GM21367 (cell line): Measurements from ENCODE around the gene CLINT1.

Experiments used
- ATAC-seq: cut with Tn5 transposase; IDR thresholded peaks from one replicate; pipeline ENCODE4 v1.9.1; 2021; ENCODE audit not compliant: unreplicated experiment

CLINT1 gene

DNA sequence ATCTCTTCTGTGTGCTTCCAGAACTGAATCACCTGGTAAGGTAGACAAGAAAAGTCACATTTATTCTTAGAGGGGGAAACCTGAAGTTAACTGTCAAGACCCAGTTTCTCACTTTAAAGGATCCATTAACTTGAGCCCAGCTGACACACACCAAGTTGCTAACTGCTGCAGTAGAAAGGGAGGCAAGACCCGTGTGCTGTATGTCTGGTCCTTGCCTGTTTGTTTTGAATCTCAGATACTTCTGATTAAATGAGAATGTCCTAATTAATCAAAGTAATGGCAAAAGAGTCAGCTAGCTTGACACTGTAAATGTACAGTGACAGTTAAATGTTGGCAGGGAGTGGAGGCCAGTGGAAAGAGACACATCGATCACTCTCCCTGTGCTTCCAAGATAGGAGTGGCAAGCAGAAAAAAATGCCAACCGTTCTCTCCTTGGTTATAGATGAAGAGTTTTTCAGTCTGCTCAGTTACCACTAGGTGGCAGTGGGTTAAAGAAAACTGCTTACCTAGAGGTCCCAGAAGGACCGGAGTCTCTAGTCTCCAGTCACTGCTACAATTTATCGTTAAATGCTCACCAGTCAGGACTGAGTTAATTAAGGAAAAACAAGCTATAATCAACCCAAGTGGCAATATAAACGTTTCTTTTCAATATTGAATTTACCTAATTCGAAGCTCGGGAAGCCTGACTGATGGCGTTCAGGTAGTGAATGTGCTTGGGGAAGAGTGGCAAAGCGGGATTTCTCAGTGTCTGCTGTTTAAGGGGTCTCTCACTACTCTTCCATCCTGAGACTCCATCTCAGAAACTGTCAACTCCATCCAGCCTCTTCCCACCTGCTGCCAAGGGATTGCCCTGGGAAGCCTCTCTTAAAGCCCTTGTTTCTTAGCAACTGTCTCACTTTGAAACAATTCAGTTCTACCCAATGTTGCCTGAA, 97.0 kb downstream of the CLINT1 start:
- no peak for ATAC-seq

DNA sequence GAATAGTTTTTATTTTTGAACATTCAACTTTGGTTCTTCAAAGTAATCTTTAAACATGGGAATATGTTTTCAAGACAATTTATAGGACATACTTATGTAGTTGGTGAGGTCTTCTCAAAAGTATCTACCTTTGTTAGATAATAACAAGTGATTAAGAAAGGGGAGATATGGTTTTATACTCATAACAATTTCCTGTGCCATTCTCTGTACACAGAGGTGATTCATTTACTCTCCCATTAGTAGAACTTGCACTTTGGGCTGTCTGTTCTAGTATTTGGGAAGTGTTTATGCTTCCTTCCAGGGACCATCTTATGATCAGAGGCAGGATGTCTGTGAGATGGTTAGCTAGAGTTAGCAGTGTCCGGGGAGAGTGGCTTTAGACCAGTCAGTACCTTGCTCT, 100.2 kb downstream of the CLINT1 start:
- no peak for ATAC-seq

DNA sequence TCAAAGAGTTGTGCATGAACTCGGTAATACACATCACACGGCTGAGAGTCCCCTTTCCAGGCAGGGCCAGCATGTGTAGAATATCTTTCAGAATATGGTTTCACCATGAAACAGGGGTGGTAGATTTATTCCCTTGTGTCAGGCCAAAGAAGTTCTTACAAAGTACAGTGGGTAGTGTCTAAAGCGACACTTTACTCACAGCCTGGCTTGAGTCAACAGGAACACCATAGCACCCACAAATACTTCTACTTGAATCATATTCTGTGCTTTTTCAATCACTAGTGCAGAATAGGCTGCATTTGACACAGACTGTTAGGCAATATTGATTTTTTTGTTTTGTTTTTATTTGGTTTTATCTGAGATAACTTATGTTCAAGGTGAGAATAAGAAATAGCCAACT, 102.8 kb downstream of the CLINT1 start:
- ATAC-seq = no peak

DNA sequence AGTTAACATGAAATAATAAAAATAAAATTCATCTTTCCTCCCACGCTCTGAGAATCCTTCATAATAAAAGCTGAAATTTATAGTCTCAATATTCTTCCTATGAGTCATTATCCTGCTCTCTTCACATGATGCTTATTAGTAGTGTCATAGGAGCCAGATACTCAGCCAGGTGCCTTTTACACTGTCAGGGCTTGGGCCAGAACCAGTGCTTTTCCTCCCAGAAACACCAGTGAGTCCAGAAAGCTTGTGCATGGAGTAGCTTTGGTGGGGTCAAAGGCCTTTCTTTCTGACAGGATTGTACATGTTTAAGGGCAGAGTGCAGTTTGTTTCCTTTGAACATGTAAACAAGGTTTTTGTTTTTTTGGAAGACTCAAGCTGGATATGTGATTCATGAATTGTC, 108.6 kb downstream of the CLINT1 start:
- ATAC-seq = no peak

DNA sequence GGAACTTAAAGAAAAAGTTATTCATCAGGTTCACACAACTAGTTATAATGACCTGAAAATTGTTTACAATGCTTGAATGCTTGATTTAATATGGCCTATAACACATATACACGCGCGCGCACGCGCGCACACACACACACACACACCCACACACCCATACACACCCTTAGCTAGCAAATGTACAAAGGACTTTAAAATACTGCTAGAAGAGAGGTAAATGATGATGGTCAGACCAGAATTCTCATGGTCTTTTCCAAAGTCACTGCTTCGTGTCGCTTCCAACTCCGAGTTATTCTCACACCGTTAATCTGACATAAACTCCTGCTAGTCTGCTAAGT, 109.5 kb downstream of the CLINT1 start:
- no peak for ATAC-seq

DNA sequence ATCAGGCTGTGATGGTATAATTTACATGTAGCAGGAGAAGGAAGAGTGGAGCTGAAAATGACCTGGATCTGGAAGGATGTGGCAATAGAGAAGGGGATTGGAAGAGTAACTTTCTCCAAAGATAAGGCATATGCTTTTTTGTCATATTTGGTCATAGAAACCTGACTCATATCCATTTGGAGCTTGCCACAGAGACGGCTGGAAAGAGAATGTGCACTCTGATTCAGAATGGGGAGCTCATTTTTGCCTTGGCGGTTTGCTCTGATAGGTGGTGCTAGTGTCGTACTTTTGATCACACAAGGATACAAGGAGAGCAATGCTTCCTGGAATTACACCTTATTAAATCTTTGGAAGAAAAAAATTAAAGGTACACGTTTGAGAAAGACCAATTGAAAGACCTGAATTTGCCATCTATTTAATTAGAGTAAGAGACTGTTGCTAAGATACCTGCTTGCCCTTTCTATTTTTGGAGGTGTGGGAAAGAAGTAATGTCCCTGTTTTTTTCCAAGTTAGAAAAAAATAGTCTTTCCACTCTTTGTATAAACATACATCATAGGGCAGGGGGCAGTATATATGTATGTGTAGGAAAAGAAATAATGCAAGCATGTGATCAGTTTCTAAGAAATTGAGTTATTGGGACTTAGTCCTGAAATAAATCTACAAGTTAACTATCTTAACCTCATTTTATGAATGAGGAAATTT, 110.0 kb downstream of the CLINT1 start:
- no peak for ATAC-seq

DNA sequence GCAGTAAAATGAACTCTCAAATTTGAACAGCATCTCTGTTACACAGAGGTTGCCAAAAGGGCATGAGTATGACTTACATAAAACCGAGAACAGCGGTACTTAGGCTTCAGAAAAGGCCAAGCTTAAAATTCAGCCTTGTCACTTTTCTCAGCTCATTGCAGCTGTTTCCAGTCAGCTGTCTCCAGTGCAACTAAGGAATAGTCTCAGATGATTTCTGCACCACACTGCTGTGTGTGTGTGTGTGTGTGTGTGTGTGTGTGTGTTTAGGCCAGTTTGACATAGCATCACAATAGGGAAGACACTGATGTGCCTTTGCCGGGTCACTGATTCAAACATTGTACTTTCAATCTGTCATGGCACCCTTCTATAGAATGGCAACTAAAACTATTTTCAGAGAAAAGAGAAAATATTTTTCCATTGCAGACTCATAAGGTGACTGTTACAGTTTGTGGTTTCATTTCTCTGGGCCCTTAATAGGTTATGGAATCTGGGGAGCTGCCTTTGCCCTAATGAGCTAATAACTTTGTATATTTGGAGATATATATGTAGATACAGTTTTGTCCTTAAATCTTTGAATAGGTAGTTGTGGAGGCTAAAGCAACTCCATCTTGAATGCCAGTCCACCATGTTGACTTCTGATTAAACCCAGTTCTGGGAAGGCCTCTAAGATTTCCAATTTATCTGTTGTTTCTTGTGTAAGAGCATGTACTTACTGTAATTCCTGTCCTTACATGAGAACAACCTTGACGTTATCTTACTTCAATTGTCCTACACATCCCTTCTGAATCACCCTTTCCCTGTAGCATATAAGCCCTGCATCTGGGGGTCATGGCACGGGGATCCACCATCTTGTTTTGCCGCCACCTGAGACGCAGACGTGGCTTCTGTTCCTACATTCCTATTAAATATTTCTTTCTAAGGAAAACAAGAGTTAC, 110.9 kb downstream of the CLINT1 start:
- ATAC-seq = no peak

DNA sequence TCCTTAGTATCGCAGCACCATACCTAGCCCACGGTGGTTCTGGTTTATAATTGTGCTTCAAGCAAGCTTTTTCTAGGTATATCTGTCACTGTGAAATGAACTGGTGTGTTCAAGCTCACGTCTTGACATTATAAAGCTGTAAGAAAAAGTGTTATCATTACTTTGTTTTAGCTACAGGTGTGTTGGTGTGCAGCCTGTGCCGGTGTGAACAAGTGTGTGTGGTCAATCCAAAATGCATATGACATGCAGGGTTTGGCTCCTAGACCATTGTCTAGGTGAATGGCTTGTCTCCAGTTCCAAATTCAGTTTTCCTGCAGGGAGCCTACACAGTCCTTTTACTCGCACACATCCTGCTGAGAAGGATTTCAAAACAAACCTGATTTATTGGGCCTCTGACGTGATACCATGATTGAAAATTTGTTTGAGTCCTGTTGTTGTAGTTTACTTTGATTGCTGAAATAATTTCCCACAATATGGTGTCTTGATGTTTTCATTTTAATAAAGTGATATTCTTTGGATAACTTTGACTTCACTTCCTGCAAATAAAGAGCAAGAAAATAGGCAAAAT, 111.7 kb downstream of the CLINT1 start:
- no peak for ATAC-seq

DNA sequence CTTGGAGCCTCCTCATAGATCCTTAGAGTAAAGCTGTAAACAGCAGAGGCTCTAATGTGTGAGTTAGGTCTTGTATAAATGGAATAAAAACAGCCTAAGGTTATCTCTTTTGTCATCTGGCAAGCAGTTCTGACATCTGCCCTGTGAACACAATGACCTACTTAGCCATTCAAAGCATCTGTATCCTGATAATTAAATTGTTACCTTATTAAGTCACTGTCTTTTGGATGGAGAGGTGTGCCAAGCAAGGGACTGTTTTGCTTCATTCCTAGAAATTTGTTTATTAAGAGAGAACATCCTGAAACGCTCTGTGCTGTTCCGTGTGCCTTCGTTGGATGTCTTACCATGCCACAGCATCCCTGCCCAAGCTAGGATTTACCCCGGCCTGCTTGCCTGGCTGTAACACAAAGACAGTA, 113.9 kb downstream of the CLINT1 start:
- ATAC-seq = no peak

DNA sequence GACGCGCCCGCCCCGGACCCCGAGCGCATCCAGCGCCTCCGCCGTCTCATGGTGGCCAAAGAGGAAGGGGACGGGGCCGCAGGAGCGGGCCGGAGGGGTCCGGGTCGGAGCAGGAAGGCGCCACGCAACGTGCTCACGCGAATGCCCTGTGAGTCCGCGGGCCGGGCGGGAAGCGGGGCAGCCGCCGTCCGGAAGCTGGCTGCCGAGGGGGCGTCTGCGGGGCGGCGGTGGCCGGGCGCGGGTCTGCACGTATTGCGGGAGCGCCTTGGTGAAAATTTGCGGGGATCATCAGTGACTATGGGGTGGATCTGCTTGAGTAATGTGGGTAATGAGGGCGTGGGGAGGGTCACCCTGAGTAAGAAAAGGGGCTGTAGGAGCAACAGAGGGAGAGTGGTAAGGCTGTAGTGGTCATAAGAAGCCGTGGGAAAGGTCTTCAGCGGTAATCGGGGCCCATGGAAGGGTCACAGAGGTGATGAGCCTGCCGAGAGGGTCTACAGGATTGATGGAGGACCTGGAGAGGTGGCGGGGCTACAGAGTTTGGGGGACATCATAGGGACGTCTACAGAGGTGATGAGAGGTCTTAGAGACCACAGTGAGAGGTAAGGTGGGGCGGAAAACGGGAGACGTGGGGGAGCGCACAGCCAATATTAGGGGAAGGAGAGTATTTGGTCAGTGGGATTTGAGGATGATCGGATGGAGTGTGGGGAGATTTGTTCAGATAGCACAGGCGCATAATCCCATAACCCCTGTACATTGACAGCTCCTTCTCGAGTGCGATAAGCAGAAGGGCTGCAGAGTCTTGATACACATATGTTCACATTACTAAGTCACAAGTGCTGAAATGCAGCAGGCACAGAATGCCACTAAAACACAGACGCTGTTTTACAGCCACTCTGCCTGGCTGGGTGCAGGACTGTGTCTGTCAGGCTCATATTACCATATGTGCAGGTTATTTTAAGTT, 114.6 kb downstream of the CLINT1 start:
- ATAC-seq = no peak

DNA sequence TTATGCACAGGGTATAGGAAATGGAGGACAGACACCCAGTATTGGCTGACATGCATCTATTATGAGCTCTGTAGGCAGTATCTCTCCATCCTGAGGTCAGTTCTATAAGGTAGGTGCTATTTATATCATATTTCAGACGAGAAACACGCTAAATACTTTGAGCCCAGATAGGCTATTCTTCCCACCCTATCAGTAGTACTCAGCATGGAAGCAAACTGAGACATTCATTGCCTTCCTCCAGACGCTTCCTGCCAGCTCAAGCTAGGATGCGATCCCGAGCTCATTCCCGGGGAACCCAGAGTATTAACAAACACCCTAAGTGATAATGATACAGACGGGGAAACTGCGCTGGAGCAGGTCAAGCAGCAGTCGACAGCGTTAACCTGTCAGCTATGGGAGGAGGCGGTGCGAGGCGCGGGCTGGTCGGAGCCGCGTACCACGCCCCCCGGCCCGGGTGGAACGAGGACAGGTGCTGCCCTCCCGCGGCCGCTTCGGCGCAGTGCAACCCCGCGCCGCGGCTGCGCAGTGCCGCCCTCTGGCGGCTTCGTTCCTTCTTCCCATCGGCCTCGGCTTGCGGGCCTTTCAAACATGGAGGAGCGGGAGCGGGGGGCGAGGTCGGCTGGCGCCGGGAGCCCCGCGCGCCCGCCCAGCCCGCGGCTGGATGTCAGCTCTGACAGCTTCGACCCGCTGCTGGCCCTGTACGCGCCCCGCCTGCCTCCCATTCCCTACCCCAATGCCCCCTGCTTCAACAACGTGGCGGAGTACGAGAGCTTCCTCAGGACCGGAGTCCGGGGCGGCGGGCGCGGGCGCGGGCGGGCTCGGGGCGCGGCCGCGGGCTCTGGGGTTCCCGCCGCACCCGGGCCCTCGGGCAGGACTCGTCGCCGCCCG, 115.5 kb downstream of the CLINT1 start, which contains the start of gene LSM11:
Gene LSM11, plus strand, starts transcription at position 550 of the 888 bp plus-strand sequence. Its CDS starts 39 bp downstream, at position 589.
- ATAC-seq = peak; percentile 91

DNA sequence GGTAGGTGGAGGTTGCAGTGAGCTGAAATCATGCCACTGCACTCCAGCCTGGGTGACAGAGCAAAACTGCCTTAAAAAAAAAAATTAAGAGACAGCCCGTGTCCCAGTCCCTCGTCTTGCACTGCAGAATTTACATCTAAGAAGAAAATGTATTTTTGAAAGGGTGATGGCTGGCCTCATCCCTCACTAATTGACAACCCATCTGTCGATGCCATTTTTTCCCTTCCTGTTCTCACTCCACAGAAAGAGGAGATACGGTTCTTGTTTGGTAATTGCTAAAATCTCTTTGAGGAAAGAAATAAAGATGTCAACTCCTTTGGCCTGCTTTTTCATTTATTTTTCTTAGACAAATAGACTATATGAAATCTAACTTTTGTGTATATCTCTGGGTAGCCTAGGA, 117.8 kb downstream of the CLINT1 start:
- ATAC-seq = no peak

DNA sequence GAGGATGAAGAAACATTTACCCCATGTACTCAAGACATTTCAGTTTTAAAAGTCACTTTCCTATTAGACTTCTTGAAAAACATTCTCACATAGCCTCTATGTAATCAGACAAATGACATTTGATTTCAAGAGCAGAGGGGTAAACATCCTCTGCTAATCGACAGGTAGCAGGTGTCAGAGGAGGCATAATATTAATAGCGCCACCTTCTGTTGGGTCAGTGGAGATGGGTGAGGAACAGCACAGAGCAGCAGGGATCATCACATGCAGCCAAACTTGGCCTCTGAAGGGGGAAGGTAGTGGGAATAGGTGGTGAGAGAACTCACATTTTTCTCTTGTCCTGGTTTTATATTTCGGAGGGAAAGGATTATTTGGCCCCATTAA, 118.7 kb downstream of the CLINT1 start:
- ATAC-seq = no peak

DNA sequence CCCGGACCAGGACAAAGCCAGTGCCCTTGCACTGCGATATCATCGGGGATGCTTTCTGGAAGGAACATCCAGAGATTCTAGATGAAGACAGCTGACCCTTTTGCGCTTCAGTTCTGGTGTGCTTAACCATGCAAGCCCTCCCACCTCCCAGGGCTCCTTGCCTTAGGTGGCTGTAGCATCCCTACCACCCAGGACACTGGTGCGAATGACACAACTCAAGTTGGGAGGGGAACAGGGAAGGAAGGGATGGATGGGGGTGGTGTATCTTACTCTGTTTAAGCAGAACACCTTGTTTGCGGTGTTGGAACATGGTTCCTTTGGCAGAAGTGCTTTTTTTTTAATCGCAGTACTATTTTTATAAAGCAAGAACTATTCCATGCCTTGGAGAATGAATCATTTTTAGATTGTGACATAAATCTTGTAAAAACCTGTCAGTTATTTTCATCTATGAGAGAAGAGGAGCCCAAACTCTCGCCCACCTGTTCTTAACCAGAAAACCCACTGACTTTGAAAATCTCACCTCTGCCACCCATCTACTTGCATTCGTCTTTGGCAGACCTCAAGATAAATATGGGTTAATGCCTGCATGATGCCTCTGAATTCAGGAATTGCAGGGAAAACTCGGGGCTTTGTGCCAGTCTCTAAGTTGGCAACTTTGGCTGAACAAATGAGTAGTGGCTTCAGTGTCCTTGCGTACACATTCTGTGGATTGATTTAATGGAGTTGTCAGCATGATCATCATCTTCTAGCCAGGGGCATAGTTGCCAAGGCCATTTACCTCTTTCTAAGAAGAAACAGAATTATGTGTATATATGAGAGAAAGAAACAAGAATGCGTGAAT, 119.3 kb downstream of the CLINT1 start:
- ATAC-seq = no peak

DNA sequence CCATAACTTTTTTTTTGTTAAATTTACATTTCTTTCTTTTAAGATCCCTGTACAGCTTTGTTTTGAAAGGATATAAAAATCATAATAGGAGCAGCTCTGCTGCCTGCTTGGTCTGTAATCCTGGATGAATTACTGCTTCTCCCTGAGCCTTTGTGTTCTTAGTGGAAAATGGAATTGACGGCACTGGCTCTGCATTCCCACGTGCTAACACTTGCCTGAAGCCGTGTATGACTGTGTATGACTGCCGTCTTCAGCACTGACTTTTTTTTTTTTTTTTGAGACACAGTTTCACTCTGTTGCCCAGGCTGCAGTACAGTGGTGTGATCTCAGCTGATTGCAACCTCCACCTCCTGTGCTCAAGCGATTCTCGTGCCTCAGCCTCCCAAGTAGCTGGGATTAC, 123.0 kb downstream of the CLINT1 start:
- ATAC-seq = no peak
